Keratinocyte (primary cell): ENCODE data around the gene RNPEPL1. TPM values are rescaled to one million over a fixed set of nuclear protein-coding genes. Genes with fewer than 3 reads are reported as not detected.

ENCODE experiments used
- DNase-seq: peaks from one replicate; pipeline ENCODE4 v3.0.0-alpha.2; 2011; ENCODE audit warnings: low read depth, missing footprints, low spot score
- FAIRE-seq: peaks from 2 replicates; lab custom pipeline; 2011; peaks lifted over from hg19 to GRCh38; lab: Jason Lieb, UNC
- H2AFZ ChIP-seq: 2 replicates; pipeline ENCODE4 v1.6.0; 2012; ENCODE audit warnings: low read length, control low read depth, inconsistent platforms; ENCODE audit not compliant: control insufficient read depth
- H3K27ac ChIP-seq: 2 replicates; pipeline ENCODE4 v1.5.1; 2011; ENCODE audit warnings: low read length; ENCODE audit not compliant: control insufficient read depth, insufficient read depth
- H3K27me3 ChIP-seq: 3 replicates; pipeline ENCODE4 v1.6.0; 2011; ENCODE audit warnings: low read length; ENCODE audit not compliant: control insufficient read depth, insufficient read depth; ENCODE audit errors: extremely low read depth
- H3K36me3 ChIP-seq, 2 experiments: 2 replicates in 1 of 2; 3 replicates in 1 of 2; pipeline ENCODE4 v1.5.1; 2011; ENCODE audit warnings: low read length in 2 of 2, mild to moderate bottlenecking in 1 of 2; ENCODE audit not compliant: control insufficient read depth in 2 of 2, insufficient read depth in 2 of 2; ENCODE audit errors: extremely low read depth in 1 of 2
- H3K4me1 ChIP-seq: 3 replicates; pipeline ENCODE4 v1.5.1; 2011; ENCODE audit warnings: low read length; ENCODE audit not compliant: control insufficient read depth, insufficient read depth; ENCODE audit errors: extremely low read depth
- H3K4me2 ChIP-seq: 3 replicates; pipeline ENCODE4 v1.6.0; 2011; ENCODE audit warnings: low read depth, low read length; ENCODE audit not compliant: control insufficient read depth, insufficient read depth; ENCODE audit errors: extremely low read depth
- H3K4me3 ChIP-seq, 3 experiments: fragments of 200-600 bp in 1 of 3; sonication (generic) in 1 of 3; 2 replicates in 2 of 3; 3 replicates in 1 of 3; pipeline ENCODE4 v1.5.1; 2011 to 2016; ENCODE audit warnings: low read length in 3 of 3, mild to moderate bottlenecking in 3 of 3, control low read depth in 2 of 3, inconsistent platforms in 1 of 3, low read depth in 1 of 3, mixed read lengths in 1 of 3, mixed run types in 1 of 3, moderate library complexity in 1 of 3; ENCODE audit not compliant: control insufficient read depth in 2 of 3, insufficient read depth in 2 of 3; ENCODE audit errors: extremely low read depth in 1 of 3
- H3K79me2 ChIP-seq: 2 replicates; pipeline ENCODE4 v1.6.0; 2012; ENCODE audit warnings: low read length; ENCODE audit not compliant: control insufficient read depth, insufficient read depth
- H3K9ac ChIP-seq: 3 replicates; pipeline ENCODE4 v1.6.0; 2011; ENCODE audit warnings: low read length; ENCODE audit not compliant: control insufficient read depth, insufficient read depth; ENCODE audit errors: extremely low read depth
- H3K9me1 ChIP-seq: 3 replicates; pipeline ENCODE4 v1.6.0; 2011; ENCODE audit warnings: low read length; ENCODE audit not compliant: control insufficient read depth, insufficient read depth; ENCODE audit errors: extremely low read depth
- H3K9me3 ChIP-seq: 2 replicates; pipeline ENCODE4 v1.5.1; 2012; ENCODE audit warnings: low read depth, low read length; ENCODE audit not compliant: control insufficient read depth
- H4K20me1 ChIP-seq: 3 replicates; pipeline ENCODE4 v1.6.0; 2011; ENCODE audit warnings: low read length; ENCODE audit not compliant: control insufficient read depth, insufficient read depth; ENCODE audit errors: extremely low read depth
- EZH2 ChIP-seq: IDR thresholded peaks from one replicate; pipeline ENCODE4 v1.6.1; 2012; ENCODE audit warnings: inconsistent platforms, mild to moderate bottlenecking, low read length, moderate library complexity
- dilution Hi-C: fragments of 300-500 bp; cut with MboI; formaldehyde crosslinking; loops from one replicate; pipeline ENCODE4 v1.7.0; 2020; ENCODE audit warnings: low sequenced_read_pairs; ENCODE audit not compliant: extremely low pct_ligation_motif_present
- polyA plus RNA-seq, 5 experiments: library from polyadenylated mRNA; depleted of rRNA in 3 of 5; stranded (reverse) in 3 of 5; stranded (forward) in 1 of 5; unstranded in 1 of 5; fragments of >200 nt; gene quantifications; 1 replicate in 1 of 5; 2 replicates in 3 of 5; 3 replicates in 1 of 5; pipeline versions ENCODE4 v1.2.1 to v1.2.3, GENCODE V29; 2011 to 2012; ENCODE audit warnings: missing spikeins in 2 of 5, low read depth in 1 of 5, low replicate concordance in 1 of 5
- TF ChIP-seq, protein P1 (sequence below), 3 experiments: IDR thresholded peaks in 1 of 3; conservative IDR thresholded peaks in 1 of 3; optimal IDR thresholded peaks in 1 of 3; 2 replicates in 2 of 3; 3 replicates in 1 of 3; pipeline versions ENCODE3 to v1.5.1; 2011; ENCODE audit warnings: low read length in 3 of 3, mild to moderate bottlenecking in 3 of 3, moderate library complexity in 2 of 3, control low read depth in 1 of 3, inconsistent platforms in 1 of 3; ENCODE audit not compliant: insufficient read depth in 2 of 3; ENCODE audit errors: extremely low read depth in 1 of 3

RNPEPL1 gene
- polyA plus RNA-seq, 1 donor (not counting 4 experiments of a cell fraction or from before 2014, with no cell fraction given), result 3.7 TPM

DNA sequence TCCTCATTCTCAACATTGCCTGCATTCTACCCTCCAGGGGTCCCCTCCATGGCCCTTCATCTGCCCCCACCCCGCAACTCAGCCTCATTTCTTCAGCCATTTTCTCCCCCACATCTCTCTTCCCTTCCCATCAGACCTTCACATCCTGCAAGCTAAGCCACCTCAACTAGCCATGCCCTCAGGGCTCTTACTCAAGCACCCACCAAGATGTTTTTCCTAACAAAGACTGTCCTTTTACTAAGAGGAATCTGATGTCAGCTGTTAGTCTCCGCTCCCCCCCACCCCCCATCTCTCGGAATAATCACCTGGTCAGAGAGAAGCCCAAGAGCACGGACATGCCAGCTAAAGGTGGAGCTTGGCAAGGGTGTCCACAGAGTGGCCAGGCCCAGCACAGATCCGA, 13.5 kb downstream of the RNPEPL1 start:
- no peak for TF ChIP-seq EZH2
- TF ChIP-seq, protein P1, sequence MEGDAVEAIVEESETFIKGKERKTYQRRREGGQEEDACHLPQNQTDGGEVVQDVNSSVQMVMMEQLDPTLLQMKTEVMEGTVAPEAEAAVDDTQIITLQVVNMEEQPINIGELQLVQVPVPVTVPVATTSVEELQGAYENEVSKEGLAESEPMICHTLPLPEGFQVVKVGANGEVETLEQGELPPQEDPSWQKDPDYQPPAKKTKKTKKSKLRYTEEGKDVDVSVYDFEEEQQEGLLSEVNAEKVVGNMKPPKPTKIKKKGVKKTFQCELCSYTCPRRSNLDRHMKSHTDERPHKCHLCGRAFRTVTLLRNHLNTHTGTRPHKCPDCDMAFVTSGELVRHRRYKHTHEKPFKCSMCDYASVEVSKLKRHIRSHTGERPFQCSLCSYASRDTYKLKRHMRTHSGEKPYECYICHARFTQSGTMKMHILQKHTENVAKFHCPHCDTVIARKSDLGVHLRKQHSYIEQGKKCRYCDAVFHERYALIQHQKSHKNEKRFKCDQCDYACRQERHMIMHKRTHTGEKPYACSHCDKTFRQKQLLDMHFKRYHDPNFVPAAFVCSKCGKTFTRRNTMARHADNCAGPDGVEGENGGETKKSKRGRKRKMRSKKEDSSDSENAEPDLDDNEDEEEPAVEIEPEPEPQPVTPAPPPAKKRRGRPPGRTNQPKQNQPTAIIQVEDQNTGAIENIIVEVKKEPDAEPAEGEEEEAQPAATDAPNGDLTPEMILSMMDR (optimal IDR thresholded peaks at IDR 0.05 in 1 of 3, IDR thresholded peaks at IDR 0.05 in 1 of 3, conservative IDR thresholded peaks at IDR 0.05 in 1 of 3; ENCODE audit: extremely low read depth in 1 of 3, insufficient read depth in 2 of 3, low read length in 3 of 3), result no peak
- no peak overlapping the region for H2AFZ ChIP-seq
- no peak overlapping the region for H3K4me2 ChIP-seq
- no peak overlapping the region for H3K9ac ChIP-seq
- H3K4me3 ChIP-seq, result no peak overlapping the region
- H3K9me3 ChIP-seq, result no peaks in the 10 kb centered on the region
- H3K79me2 ChIP-seq, result peaks cover 32% of the 10 kb centered on the region
- H3K9me1 ChIP-seq, result peaks cover 8% of the 10 kb centered on the region
- peaks cover 42% of the 10 kb centered on the region for H3K4me1 ChIP-seq
- DNase-seq (no peak), FAIRE-seq (no peak)
- H3K27ac ChIP-seq, result no peak overlapping the region
- H3K27me3 ChIP-seq, result no peaks in the 10 kb centered on the region
- H3K36me3 ChIP-seq, result peaks cover 3 to 6% of the 10 kb centered on the region in 2 experiments
- peaks cover 21% of the 10 kb centered on the region for H4K20me1 ChIP-seq
- dilution Hi-C loops, result no loop called here

DNA sequence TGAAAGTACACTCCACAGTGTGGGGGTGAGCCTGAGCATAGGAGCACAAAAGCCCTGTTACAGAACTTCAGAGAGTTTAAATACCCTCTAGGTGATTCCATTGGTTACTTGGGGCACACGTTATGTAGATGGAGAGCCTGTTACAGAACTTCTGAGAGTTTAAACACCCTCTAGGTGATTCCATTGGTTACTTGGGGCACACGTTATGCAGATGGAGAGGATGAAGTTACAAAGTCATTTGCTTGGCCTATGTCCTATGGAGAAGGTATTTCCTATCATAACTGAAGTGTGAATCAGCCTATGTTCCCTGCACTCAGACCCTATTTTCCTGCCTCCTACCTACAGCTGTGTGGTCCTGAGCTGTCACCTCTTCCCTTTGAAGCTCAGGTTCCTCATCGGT, 14.5 kb downstream of the RNPEPL1 start:
- Histone ChIP-seq H3K27me3 (no peaks in the 10 kb centered on the region), H4K20me1 (peaks cover 23% of the 10 kb centered on the region), H3K4me1 (peaks cover 48% of the 10 kb centered on the region), H3K9ac (no peak overlapping the region), H3K9me1 (peaks cover 8% of the 10 kb centered on the region), H3K27ac (no peak overlapping the region), H3K36me3 (peaks cover 0 to 6% of the 10 kb centered on the region in 2 experiments), H2AFZ (no peak overlapping the region), H3K9me3 (no peaks in the 10 kb centered on the region), H3K4me2 (no peak overlapping the region), H3K4me3 (no peak overlapping the region), H3K79me2 (peaks cover 42% of the 10 kb centered on the region)
- FAIRE-seq, result no peak
- dilution Hi-C loops, result no loop called here
- TF ChIP-seq EZH2, result no peak
- TF ChIP-seq, protein P1 (optimal IDR thresholded peaks at IDR 0.05 in 1 of 3, IDR thresholded peaks at IDR 0.05 in 1 of 3, conservative IDR thresholded peaks at IDR 0.05 in 1 of 3; ENCODE audit: extremely low read depth in 1 of 3, insufficient read depth in 2 of 3, low read length in 3 of 3), result no peak
- no peak for DNase-seq
